ENCODE measurements around the gene EPRS1.
"Not testable (repeated sequence)": the region's sequence is repeated elsewhere in the genome, so short reads cannot be mapped to it uniquely, and the experiment has no call there.

DNA sequence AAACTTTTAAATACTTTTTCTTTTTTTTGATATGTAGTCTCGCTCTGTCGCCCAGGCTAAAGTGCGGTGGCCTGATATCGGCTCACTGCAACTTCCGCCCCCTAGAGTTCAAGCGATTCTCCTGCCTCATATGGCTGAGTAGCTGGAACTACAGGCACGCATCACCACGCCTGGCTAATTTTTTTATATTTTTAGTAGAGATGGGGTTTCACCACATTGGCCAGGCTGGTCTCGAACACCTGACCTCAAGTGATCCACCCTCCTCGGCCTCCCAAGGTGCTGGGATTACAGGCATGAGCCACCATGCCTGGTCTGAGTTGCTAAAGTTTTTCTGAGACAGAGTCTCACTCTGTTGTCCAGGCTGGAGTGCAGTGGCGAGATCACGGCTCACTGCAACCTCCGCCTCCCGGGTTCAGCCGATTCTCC is 40.0 kb upstream of the EPRS1 start:
- TF ChIP-seq, protein P1, sequence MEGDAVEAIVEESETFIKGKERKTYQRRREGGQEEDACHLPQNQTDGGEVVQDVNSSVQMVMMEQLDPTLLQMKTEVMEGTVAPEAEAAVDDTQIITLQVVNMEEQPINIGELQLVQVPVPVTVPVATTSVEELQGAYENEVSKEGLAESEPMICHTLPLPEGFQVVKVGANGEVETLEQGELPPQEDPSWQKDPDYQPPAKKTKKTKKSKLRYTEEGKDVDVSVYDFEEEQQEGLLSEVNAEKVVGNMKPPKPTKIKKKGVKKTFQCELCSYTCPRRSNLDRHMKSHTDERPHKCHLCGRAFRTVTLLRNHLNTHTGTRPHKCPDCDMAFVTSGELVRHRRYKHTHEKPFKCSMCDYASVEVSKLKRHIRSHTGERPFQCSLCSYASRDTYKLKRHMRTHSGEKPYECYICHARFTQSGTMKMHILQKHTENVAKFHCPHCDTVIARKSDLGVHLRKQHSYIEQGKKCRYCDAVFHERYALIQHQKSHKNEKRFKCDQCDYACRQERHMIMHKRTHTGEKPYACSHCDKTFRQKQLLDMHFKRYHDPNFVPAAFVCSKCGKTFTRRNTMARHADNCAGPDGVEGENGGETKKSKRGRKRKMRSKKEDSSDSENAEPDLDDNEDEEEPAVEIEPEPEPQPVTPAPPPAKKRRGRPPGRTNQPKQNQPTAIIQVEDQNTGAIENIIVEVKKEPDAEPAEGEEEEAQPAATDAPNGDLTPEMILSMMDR (IDR thresholded peaks at IDR 0.05), result peak; percentile 56
- not testable (repeated sequence) for TF ChIP-seq ZFX (IDR thresholded peaks at IDR 0.05; ENCODE audit: borderline replicate concordance)
